Lung (tissue), 14 donors: ENCODE measurements around the gene AGAP4. TPM values are rescaled to one million over a fixed set of nuclear protein-coding genes. Genes with fewer than 3 reads are reported as not detected.
"Not testable (repeated sequence)": the region's sequence is repeated elsewhere in the genome, so short reads cannot be mapped to it uniquely, and the experiment has no call there.

ENCODE experiments used
- ATAC-seq: fragments of 200-7000 bp; cut with Tn5 transposase; one replicate; pipeline ENCODE4 v1.9.1; 2020; ENCODE audit warnings: moderate number of reproducible peaks; ENCODE audit not compliant: insufficient read depth, low FRiP score
- DNase-seq, 3 donors: peaks; one replicate each; pipeline ENCODE4 v3.0.0-alpha.2; 2013 to 2017
- H3K27ac ChIP-seq, 2 donors: one replicate each; pipeline ENCODE4 v1.5.1; 2013; ENCODE audit warnings: mild to moderate bottlenecking in 2 of 2, moderate library complexity in 2 of 2, control low read depth in 1 of 2, inconsistent platforms in 1 of 2, low read depth in 1 of 2, low read length in 1 of 2
- H3K27me3 ChIP-seq, 3 donors: one replicate each; pipeline ENCODE4 v1.5.1; 2013; ENCODE audit warnings: low read length in 2 of 3; ENCODE audit not compliant: control insufficient read depth in 3 of 3, insufficient read depth in 3 of 3
- H3K36me3 ChIP-seq, 4 donors: one replicate each; pipeline ENCODE4 v1.5.1; 2013; ENCODE audit warnings: low read length in 4 of 4, mild to moderate bottlenecking in 1 of 4, moderate library complexity in 1 of 4; ENCODE audit not compliant: control insufficient read depth in 4 of 4, insufficient read depth in 4 of 4
- H3K4me1 ChIP-seq, 5 donors: one replicate each; pipeline ENCODE4 v1.5.1; 2013; ENCODE audit warnings: low read length in 5 of 5, mild to moderate bottlenecking in 2 of 5, moderate library complexity in 1 of 5; ENCODE audit not compliant: control insufficient read depth in 5 of 5, insufficient read depth in 5 of 5
- H3K4me3 ChIP-seq: one replicate; pipeline ENCODE4 v1.5.1; 2013; ENCODE audit warnings: mild to moderate bottlenecking, control low read depth, moderate library complexity
- H3K9ac ChIP-seq, 2 donors: one replicate each; pipeline ENCODE4 v1.5.1; 2013; ENCODE audit warnings: low read length in 2 of 2, control low read depth in 1 of 2; ENCODE audit not compliant: insufficient read depth in 1 of 2
- H3K9me3 ChIP-seq, 4 donors: one replicate each; pipeline ENCODE4 v1.5.1; 2013; ENCODE audit warnings: low read length in 3 of 4, mild to moderate bottlenecking in 1 of 4, moderate library complexity in 1 of 4; ENCODE audit not compliant: control insufficient read depth in 4 of 4, insufficient read depth in 3 of 4
- WGBS, 2 donors: extraction: QIAGEN DNeasy Blood & Tissue Kit; methylation state at CpG; one replicate each; pipeline ENCODE4 v1.1.7; 2013; 5-methylcytosine and 5-hydroxymethylcytosine counted together
- long read RNA-seq, 5 donors: transcript quantifications; one replicate each; lab custom pipeline, GENCODE V29; 2026
- polyA plus RNA-seq, 2 donors: library from polyadenylated mRNA; stranded (reverse); fragments of 200-250 nt; gene quantifications; one replicate each; pipeline ENCODE4 v1.2.1, GENCODE V29; 2013
- total RNA-seq, 2 donors: library from RNA; depleted of rRNA in 1 of 2; stranded (reverse); fragments of >200 nt in 1 of 2; gene quantifications; one replicate each; pipeline ENCODE4 v1.2.1, GENCODE V29; 2014 to 2021
- donor health status: Bipolar disorder and iron deficiency.
- donor health status: healthy.
- donor health status: DM: yes; HTN: yes; CAD: no.

Gene AGAP4
- total RNA-seq (10 to 100 TPM; 15.2 to 16.6 TPM), polyA plus RNA-seq (10 to 100 TPM in 1 of 2 donors, 1 to 10 TPM in 1; 7.1 to 12.7 TPM)
- long read RNA-seq, donor 1: 0 reads
- long read RNA-seq, donor 2: 0 reads
- long read RNA-seq, donor 3, partial matches to known transcripts: 9 of 9 reads
- long read RNA-seq, donor 3, other reads (novel, unspliced or antisense): 0 of 9 reads
- long read RNA-seq, donor 4: 0 reads
- long read RNA-seq, donor 5: 0 reads

DNA sequence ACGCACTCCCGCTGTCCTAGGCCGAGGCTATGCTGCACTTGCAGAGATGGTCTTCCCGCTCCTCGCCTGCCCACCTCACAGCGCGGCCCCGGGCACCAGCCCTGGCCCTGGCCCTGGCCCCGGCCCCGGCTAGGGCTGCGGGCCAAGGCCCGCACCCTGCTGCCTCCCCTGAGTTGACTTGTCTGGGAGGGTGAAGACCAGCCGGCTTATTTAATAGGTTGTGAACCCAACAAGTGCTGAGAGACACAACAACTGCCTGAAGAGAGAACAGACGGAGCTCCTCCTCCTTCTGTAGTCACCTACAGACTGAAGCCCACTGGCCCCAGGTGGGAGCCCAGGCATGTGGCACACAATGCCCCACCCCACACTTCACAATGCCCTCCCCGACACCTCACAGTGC, at the start of gene AGAP4:
TSS of gene AGAP4 (minus strand) at position 101 of the 400 bp plus-strand sequence. CDS start 153 bp downstream, outside the sequence.
- H3K27ac ChIP-seq, H3K36me3 ChIP-seq, DNase-seq, H3K4me1 ChIP-seq, H3K9ac ChIP-seq, ATAC-seq, H3K4me3 ChIP-seq, H3K9me3 ChIP-seq, H3K27me3 ChIP-seq: not testable (repeated sequence)
- 98% methylated on average over 9 of the region's 15 CpGs; no CpG with 5 or more reads in 1 of the 2 donors for WGBS, 2 donors

DNA sequence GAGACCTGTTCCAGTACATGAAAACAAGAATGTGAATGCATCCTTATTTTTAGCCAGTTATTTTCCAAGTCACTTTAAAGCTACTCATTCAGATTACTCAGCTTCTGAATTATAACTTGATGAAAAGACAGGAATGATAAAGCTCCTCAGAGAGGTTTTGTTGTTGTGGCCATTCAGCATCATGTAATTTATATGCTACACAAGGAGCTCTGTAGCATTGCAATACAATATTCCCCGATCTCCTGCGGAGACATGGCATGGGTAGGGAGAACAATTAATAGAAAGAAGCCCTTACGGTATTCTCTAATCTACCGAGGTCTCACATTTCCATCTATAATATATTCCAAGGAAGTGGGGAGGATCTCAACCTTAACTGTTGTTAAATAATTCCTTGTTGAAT, 43.4 kb upstream of the AGAP4 start:
- H3K36me3 ChIP-seq, H3K4me1 ChIP-seq, H3K9me3 ChIP-seq, DNase-seq, H3K27me3 ChIP-seq, ATAC-seq, H3K9ac ChIP-seq, H3K4me3 ChIP-seq, H3K27ac ChIP-seq: not testable (repeated sequence)
- WGBS, 2 donors: 96 to 99% methylated on average over 3 to 4 of the region's 4 CpGs

DNA sequence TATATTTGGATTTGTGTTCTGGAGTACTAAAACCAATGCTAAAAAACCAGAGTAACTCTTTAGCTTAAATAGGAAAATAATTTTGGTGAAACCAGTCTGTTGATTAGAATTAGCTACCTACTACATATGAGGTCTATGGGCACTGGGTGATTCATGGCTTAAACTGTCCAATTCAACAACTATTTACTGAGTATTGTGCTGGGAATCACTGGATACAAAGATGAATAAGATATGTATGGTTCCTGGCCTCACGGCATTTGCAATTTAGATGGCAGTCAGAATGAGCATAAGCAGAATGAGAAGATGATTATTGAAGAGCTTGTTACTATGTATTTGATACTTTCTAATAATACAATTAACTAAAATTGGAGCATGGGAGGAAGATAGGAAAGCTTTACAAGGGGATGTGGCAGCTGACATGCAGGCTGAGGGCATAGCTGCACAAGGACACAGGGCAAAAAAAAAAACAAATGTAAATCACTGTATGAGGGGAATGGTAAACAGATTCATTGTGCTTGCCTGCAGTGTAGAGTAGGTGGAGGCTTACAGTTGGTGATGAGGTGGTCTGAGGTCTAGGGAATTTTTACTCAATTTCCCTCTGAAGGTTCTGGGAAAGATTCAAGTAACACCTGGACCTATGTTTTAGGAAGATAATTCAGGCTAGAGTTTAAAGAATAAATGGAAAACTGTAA, 42.4 kb upstream of the AGAP4 start:
- H3K4me3 ChIP-seq, ATAC-seq, H3K9me3 ChIP-seq, H3K4me1 ChIP-seq, H3K36me3 ChIP-seq, H3K27me3 ChIP-seq, H3K27ac ChIP-seq, H3K9ac ChIP-seq, DNase-seq: not testable (repeated sequence)
- WGBS, 2 donors: 97 to 100% methylated on average over 1 of the region's 1 CpG

DNA sequence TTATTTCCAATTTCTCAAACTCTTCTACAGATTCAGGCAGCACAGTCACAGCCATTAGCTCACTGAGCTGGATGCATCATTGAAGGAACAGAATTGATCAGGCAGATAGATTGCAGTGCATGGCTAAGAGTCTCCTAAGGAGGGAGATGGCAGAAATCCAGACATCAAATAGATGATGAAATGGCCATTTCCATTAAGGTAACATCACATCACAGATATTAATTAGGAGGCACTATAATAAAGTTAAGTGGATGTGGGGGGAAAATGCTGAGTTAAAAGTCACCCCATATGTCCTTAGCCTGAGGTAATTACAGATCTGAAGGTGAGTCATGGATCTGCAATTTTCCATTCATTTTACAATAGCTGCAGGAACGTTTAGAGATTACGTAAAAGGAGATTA, 35.6 kb upstream of the AGAP4 start:
- H3K9ac ChIP-seq, H3K36me3 ChIP-seq, H3K27ac ChIP-seq, H3K27me3 ChIP-seq, H3K9me3 ChIP-seq, DNase-seq, ATAC-seq, H3K4me3 ChIP-seq, H3K4me1 ChIP-seq: not testable (repeated sequence)
- WGBS, 2 donors: no CpG with 5 or more reads among the region's 2 CpGs

DNA sequence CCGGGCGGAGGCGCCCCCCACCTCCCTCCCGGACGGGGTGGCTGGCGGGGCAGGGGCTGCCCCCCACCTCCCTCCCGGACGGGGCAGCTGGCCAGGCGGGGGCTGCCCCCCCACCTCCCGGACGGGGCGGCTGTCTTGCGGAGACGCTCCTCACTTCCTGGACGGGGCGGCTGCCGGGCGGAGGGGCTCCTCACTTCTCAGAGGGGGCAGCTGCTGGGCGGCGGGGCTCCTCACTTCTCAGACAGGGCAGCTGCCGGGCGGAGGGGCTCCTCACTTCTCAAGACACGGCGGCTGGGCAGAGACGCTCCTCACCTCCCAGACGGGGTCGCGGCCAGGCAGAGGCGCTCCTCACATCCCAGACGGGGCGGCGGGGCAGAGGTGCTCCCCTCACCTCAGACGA, 18.1 kb upstream of the AGAP4 start:
- not testable (repeated sequence) for H3K4me1 ChIP-seq, ATAC-seq, H3K9ac ChIP-seq, H3K4me3 ChIP-seq, H3K27ac ChIP-seq, H3K9me3 ChIP-seq, DNase-seq, H3K36me3 ChIP-seq, H3K27me3 ChIP-seq
- 97 to 100% methylated on average over 27 to 33 of the region's 33 CpGs for WGBS, 2 donors

DNA sequence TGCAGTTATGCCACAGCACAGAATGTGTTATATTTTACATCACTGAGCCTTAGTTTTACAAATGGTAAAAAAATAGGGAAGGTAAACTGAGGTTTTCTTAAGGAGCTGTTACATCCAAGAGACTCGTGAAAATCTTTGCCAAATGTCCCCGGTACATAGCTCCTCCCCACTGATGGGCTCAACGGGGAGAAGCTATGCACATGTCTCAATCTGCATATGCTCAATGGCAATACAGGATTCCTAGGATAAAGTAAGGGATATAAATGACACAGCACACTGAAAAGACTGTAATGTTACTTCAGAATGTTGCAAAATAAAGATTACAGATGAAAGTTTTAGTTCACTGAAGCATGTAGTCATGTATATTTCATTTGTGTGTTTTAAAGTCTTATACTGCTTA, 17.0 kb upstream of the AGAP4 start:
- H3K4me3 ChIP-seq, ATAC-seq, DNase-seq, H3K27me3 ChIP-seq, H3K4me1 ChIP-seq, H3K9ac ChIP-seq, H3K27ac ChIP-seq, H3K9me3 ChIP-seq, H3K36me3 ChIP-seq: not testable (repeated sequence)
- WGBS, 2 donors: 87 to 93% methylated on average over 3 of the region's 3 CpGs

DNA sequence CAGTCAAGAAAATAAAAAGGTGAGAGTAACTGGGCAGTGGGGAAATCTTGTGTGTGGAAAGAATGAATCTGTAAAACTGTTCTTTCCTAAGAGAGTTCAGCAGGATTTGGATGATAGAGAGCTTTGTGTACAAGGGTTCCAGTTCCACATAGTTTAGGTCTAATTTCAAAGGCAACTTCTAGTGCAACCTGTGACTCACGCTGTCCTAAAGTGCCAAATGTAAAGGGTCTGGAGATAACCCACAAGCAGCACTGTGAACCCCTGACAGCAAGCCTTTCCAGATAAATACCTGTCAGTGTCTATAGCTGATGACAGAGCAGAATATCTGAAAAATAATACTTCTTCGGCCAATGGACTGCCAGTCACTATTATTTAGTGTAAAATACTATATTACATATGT, 16.3 kb upstream of the AGAP4 start:
- H3K27ac ChIP-seq, H3K9me3 ChIP-seq, H3K4me1 ChIP-seq, ATAC-seq, H3K4me3 ChIP-seq, H3K36me3 ChIP-seq, H3K27me3 ChIP-seq, H3K9ac ChIP-seq, DNase-seq: not testable (repeated sequence)
- WGBS, 2 donors: 91 to 100% methylated on average over 2 of the region's 2 CpGs

DNA sequence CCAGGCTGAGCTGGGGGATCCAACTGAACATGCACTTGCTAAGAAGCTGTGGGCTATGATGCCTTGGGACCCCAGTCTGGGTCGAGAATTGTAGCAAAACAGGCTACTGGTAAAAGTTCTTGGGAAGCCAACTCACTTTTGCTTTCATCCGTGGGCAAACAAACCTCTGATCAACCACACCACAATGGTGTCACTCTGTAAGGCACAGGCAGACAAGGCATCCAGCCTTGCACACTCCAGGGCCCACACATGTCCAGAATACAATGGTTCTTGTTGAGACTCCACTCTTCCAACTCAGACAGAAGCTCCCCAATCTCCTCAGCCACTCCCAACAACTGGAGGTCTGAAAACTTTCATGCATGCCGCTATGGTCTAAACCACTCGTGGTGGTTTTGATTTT, 10.6 kb upstream of the AGAP4 start:
- H3K9ac ChIP-seq, H3K27ac ChIP-seq, H3K27me3 ChIP-seq, H3K9me3 ChIP-seq, H3K36me3 ChIP-seq, ATAC-seq, H3K4me3 ChIP-seq, DNase-seq, H3K4me1 ChIP-seq: not testable (repeated sequence)
- 91 to 96% methylated on average over 4 of the region's 4 CpGs for WGBS, 2 donors
